ENCODE measurements around the gene CHMP6.

CHMP6 gene

DNA sequence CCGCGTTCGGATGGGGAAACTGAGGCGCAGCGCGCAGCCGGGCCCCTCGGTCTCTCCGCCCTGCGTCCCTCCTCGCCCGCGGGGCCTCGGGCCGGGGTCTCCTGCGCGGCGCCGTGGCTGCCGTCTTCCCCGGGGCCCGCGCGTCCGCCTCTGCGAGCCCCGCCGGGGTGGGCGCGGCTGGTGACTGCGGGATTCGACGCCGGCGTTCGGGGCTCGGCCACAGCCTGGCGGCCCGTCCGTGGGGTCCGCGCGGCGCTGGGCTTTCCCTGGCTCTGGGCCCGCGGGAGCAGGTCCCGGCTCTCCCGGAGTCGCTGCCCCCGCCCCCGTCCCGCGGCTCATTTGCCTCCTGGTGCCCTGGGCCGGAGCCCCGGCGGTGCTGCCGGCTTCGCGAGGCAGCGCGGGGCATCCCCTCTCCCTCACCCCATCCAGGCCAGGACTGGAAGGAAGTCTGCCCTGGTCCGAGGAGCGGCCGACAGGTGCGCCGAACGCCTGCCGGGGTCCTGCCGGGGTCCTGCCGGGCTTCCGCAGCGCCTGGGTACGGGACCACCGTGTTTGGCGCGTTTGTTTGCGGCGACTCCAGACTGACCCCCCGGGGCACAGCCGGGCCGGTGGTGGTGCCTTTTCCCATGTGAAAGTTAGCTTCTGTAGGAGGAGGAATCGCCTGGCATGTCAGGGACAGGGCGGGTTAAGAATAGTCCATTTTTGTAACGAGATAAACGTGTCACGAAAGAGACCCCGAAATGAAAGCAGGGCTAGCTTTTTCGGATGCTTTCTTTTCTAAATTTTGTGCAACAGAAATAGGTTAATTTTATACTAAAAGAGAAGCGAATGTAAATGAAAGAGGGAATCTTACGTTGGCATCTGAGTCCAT, 671 bp downstream of the CHMP6 start:
- no peak for DNase-seq (ENCODE audit: low read depth)

DNA sequence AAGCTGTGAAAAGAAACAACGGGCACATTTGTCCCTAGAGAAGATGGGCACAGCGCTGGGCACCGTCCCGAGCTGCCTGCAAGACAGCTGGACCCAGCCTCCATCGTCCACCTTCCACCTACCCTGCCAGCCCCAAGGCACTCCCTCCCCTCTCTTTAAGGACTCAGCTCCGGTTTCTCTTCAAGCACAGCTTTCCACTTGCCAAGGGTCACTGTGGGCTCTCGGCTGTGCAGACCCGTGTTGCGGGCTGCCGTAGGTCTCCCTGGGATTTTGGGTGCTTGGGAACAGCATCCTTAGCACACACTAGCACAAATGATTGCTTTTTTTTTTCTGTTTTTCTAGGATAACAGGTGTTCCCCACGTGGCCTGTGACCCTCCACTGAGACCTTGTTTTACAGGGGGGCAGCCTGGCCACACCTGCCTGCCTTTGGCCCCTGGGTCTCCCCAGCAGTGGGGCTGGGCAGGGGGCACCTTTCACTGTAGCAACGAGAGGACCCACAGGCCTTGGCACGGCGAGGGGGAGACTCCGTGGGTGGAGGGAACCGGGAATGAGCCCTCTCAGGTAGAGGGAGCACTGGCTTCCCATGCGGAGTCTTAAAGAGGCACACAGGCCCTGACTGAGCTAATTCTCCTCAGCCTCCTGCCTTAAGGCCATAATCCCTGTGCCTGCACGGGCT, 1.4 kb downstream of the CHMP6 start:
- no peak for DNase-seq (ENCODE audit: low read depth)

GRCh38 chr17:80995131-80995530, 3.5 kb downstream of the CHMP6 start:
- no peak for DNase-seq (ENCODE audit: low read depth)

DNA sequence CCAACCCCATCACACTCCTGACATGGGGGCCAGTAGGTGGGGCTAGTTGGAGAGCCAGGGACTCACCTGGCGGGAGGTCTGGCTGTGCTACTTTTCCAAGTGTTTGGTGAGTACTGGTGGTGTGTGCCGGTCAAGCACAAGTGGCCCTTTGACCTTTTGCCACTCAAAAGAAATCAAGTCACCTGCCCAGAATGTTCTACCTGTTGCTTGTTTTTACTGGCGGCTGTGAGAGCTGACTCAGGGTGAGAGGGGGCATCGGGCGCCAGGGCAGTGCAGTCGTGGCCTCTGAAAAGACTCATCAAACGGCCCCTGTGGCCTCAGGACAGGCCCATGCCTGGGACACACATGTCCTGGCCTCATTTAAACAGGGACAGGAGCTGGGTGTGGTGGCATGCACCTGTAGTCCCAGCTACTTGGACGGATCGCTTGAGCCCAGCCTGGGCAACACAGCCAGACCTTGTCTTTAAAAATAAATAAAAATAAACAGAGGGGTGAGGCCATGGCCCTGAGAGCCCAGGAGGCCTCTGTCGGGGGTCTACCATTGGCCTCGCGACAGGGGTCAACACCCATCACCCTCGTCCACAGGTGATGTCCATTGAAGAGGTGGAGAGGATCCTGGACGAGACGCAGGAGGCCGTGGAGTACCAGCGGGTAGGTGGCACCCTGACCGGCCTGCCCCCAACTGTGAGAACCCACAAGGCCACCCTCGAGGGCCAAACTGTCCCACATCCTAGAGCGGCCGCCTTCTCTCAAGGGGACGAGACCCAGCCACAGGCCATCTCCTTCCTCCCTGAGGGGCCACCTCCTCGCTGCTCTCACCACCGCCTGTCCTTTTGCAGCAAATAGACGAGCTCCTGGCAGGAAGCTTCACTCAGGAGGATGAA, 5.0 kb downstream of the CHMP6 start:
- no peak for DNase-seq (ENCODE audit: low read depth)

DNA sequence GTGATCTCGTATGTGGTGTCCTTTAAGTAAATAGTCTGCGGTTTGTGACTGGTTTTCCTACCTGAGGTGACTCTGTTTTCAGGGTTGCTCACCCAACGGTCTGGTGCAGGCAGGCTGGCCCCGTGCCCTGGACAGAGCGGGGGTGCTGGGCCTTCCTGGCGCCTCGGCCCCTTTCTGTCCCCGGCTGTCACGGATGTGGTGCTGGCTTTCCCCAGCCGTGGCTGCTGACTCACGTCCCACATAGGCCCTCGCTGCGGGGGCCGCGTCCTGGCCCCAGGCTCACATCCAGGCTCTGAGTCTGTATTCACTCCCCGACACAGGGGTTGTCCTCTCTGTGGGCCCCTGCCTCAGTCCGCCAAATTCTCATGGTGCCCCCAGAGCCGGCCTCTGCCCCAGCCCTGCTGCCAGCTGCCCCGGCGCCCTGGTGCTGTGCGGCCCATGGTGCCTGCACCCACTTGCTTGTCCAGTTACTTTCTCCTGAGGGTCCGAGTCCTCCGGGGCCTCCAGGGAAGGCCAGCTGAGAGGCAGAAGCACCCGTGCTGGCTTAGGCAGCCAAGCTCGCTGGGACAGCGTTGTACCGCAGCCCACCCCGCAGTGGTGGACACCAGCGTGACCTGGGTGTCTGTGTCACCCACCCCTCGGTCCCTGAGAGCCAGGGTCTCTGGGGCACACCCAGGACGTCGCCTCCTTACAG, 5.9 kb downstream of the CHMP6 start:
- DNase-seq (ENCODE audit: low read depth), result no peak

DNA sequence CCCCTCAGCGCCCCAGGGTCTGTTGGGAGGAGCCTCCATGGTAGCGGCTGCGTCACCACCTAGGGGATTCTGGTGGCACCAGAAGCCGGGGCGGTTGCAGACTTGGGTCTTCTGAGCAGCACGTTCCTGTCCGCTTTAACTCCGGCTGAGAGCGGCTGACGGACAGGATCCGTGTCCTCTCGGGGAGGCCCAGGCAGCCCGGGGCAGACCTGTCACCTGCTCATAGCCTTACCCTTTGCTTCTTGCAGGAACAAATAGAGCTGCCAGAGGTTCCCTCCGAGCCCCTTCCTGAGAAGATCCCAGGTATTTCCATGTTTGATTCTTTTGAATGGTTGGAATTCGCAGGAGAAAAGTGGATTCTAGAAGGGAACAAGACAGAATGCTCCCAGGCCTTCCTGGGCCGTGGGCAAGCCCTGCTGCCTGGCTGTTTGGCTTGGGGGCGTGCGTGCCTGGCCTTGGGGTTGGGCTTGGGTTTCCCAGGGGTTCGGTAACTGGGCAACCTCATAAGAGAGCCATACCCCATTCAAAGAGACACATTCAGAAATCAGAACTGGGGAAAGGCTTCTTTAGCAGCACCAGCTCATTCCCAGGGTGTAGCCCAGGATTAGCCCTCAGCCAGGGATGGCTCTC, 6.6 kb downstream of the CHMP6 start:
- DNase-seq (ENCODE audit: low read depth), result no peak

GRCh38 chr17:80998748-80999535, 7.3 kb downstream of the CHMP6 start:
- DNase-seq (ENCODE audit: low read depth), result no peak

- no peak for DNase-seq (ENCODE audit: low read depth)
These were observed 8.1 kb downstream of the CHMP6 start for GRCh38 chr17:80999536-81000333.

- no peak for DNase-seq (ENCODE audit: low read depth)
These were observed 8.6 kb downstream of the CHMP6 start for GRCh38 chr17:81000334-81000630.

- no peak for DNase-seq (ENCODE audit: low read depth)
These were observed 9.2 kb downstream of the CHMP6 start for GRCh38 chr17:81000631-81001357.

- DNase-seq (ENCODE audit: low read depth), result no peak
These were observed 10.4 kb downstream of the CHMP6 start for GRCh38 chr17:81002013-81002384.

DNA sequence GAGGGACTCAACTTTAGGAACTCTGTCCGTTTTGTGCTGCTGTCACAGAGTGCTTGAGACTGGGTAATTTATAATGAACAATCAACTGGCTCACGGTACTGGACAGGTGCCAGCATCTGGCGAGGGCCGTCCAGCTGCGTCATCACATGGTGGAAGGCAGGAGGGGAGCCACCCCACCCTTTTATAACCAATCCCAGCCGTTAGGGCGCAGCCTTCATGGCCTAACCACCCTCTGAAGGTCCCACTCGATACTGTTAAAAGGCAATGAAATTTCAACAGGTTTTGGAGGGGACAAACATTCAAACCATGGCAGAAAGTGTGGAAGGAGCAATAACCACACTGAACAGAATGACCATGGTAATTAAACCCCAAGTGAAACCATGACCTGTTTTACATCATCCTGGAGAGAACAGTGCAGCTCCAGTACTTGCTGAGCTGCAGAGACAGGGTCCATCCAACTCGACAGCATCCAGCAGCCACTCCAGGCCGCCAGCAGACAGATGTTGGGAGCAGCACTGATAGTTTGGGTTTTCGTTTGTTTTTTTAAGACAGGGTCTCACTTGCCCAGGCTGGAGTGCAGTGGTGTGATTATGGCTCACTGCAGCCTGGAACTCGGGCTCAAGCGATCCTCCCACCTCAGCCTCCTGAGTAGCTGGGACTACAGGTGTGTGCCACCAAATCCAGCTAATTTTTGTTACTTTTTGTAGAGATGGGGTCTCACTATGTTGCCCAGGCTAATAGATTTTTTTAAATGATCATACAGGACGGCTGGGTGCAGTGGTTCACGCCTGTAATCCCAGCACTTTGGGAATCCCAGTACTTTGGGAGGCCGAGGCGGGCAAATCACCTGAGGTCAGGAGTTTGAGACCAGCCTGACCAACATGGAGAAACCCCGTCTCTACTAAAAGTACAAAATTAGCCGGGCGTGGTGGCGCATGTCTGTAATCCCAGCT, 11.0 kb downstream of the CHMP6 start:
- DNase-seq (ENCODE audit: low read depth), result no peak

- no peak for DNase-seq (ENCODE audit: low read depth)
These were observed 12.3 kb downstream of the CHMP6 start for GRCh38 chr17:81003711-81004475.

GRCh38 chr17:81006891-81007290, 15.2 kb downstream of the CHMP6 start:
- no peak for DNase-seq (ENCODE audit: low read depth)

- DNase-seq (ENCODE audit: low read depth), result no peak
These were observed 16.5 kb downstream of the CHMP6 start for GRCh38 chr17:81008140-81008539.

DNA sequence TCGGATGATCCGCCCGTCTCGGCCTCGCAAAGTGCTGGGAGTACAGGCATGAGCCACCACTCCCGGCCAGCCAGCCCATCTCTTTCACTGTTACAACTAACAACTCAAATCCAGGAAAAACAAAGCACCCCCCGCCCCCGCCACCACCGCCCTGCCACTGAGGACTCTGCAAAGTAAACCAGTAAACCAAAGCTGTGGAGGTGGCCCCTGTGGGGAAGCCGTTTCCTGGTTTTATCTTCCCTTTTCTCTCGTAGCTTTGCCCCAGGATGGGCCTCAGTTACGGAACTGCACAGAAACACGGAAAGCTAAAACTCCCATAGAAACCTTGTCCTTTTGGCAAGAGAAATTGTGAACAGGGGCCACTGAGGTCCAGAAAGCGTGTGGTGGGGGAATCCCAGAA, 17.5 kb downstream of the CHMP6 start:
- DNase-seq (ENCODE audit: low read depth), result no peak

GRCh38 chr17:81010935-81011334, 19.3 kb downstream of the CHMP6 start:
- no peak for DNase-seq (ENCODE audit: low read depth)

Data from activated T-cell treated with anti-CD3 and anti-CD28 coated beads for 1 hour (primary cell).